ENCODE results near the gene JMJD8. TPM values are rescaled to one million over a fixed set of nuclear protein-coding genes. Genes with fewer than 3 reads are reported as not detected.

Gene JMJD8
- total and polyA plus RNA-seq, 12 donors, result 50.8 to 137 (median 93.1) TPM

DNA sequence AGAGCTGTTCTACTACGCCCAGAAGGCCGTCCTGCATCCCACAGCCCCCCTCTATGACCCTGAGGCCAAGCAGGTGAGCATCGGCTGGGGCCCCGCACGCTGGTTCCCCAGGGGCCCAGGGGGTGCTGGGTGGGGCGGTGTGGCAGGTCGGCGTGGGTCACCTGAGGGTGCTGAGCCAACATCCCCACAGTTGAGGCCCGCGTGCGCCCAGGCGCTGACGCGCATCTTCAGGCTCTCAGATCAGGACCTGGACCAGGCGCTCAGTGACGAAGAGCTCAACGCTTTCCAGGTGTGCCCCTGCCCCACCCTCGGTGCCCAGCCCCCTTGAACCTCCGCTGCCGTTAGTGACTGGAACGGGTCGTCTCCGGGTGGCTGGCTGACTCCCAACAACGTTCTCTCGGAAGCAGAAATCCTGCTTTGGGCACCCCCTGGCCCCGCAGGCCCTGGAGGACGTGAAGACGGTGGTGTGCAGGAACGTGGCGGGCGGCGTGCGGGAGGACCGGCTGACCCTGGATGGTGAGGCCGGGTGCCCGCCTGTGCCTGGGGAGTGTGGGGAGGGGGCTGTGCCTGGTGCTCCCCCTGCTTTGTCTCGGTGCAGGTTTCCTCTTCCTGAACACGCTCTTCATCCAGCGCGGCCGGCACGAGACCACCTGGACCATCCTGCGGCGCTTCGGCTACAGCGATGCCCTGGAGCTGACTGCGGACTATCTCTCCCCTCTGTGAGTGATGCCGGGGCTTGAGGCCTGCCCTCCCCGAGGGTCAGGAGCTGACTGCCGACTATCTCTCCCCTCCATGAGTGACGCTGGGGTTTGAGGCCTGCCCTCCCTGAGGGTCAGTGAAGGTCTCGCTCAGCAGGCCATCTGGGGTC lies 13.4 kb downstream of the JMJD8 start:
- Histone ChIP-seq H3K4me3 (no peak overlapping the region), H3K4me1 (replicated peaks in 1 of 2) (peaks cover 23 to 31% of the 10 kb centered on the region in 2 donors), H3K27ac (no peak overlapping the region), H3K9me3 (replicated peaks in 1 of 3) (no peaks in the 10 kb centered on the region), H3K27me3 (no peaks in the 10 kb centered on the region), H3K36me3 (replicated peaks in 1 of 2) (peaks cover 0 to 44% of the 10 kb centered on the region in 2 donors)
- TF ChIP-seq POLR2A (IDR thresholded peaks at IDR 0.05), result no peak
- TF ChIP-seq, protein P1, sequence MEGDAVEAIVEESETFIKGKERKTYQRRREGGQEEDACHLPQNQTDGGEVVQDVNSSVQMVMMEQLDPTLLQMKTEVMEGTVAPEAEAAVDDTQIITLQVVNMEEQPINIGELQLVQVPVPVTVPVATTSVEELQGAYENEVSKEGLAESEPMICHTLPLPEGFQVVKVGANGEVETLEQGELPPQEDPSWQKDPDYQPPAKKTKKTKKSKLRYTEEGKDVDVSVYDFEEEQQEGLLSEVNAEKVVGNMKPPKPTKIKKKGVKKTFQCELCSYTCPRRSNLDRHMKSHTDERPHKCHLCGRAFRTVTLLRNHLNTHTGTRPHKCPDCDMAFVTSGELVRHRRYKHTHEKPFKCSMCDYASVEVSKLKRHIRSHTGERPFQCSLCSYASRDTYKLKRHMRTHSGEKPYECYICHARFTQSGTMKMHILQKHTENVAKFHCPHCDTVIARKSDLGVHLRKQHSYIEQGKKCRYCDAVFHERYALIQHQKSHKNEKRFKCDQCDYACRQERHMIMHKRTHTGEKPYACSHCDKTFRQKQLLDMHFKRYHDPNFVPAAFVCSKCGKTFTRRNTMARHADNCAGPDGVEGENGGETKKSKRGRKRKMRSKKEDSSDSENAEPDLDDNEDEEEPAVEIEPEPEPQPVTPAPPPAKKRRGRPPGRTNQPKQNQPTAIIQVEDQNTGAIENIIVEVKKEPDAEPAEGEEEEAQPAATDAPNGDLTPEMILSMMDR (IDR thresholded peaks at IDR 0.05), result no peak
- no peak for DNase-seq
- WGBS, 4 donors, result 86 to 91% (median 91%) methylated on average over 21 to 52 of the region's 52 CpGs
- intact Hi-C loops (cut with DNase I), result no loop called here

GRCh38 chr16:669666-670065 lies 14.5 kb downstream of the JMJD8 start:
- Histone ChIP-seq H3K4me1 (replicated peaks in 1 of 2) (peaks cover 15 to 24% of the 10 kb centered on the region in 2 donors), H3K4me3 (no peak overlapping the region), H3K36me3 (replicated peaks in 1 of 2) (peaks cover 0 to 44% of the 10 kb centered on the region in 2 donors), H3K27ac (no peak overlapping the region), H3K9me3 (replicated peaks in 1 of 3) (no peaks in the 10 kb centered on the region), H3K27me3 (no peaks in the 10 kb centered on the region)
- intact Hi-C loops (cut with DNase I), result loop anchor here in 1 of 2 donors (5.0 kb wide), 1 partner anchor 87 kb away; no protein-coding TSS in a partner anchor
- no peak for DNase-seq
- TF ChIP-seq, protein P1 (IDR thresholded peaks at IDR 0.05), result no peak
- WGBS, 4 donors, result 91 to 96% (median 96%) methylated on average over 8 to 13 of the region's 13 CpGs

- Histone ChIP-seq H3K36me3 (replicated peaks in 1 of 2) (peaks cover 0 to 43% of the 10 kb centered on the region in 2 donors), H3K9me3 (replicated peaks in 1 of 3) (no peaks in the 10 kb centered on the region), H3K27me3 (no peaks in the 10 kb centered on the region), H3K27ac (peak overlapping the region; percentile 25 to 93 (median 80)), H3K4me1 (replicated peaks in 1 of 2) (peaks cover 7 to 18% of the 10 kb centered on the region in 2 donors), H3K4me3 (peak overlapping the region; percentile 73 to 87 (median 83))
- DNase-seq, result no peak
- no peak for TF ChIP-seq POLR2A (IDR thresholded peaks at IDR 0.05)
- TF ChIP-seq, protein P1 (IDR thresholded peaks at IDR 0.05), result no peak
- intact Hi-C loops (cut with DNase I), result loop anchor here in 1 of 2 donors (5.0 kb wide), 1 partner anchor 86 kb away; no protein-coding TSS in a partner anchor
- WGBS, 4 donors, result 0 to 8% (median 6%) methylated on average over 1 to 50 of the region's 50 CpGs
These were observed 15.5 kb downstream of the JMJD8 start for GRCh38 chr16:668519-669171.

Measured in adrenal gland (tissue), 12 donors.